Lung (tissue), 12 donors: Measurements from ENCODE around the gene MYD88. TPM values are rescaled to one million over a fixed set of nuclear protein-coding genes. Genes with fewer than 3 reads are reported as not detected.

Experiments used
- ATAC-seq: fragments of 200-7000 bp; cut with Tn5 transposase; one replicate; pipeline ENCODE4 v1.9.1; 2020; ENCODE audit warnings: moderate number of reproducible peaks; ENCODE audit not compliant: insufficient read depth, low FRiP score
- DNase-seq, 3 donors: peaks; one replicate each; pipeline ENCODE4 v3.0.0-alpha.2; 2013 to 2017
- H3K27ac ChIP-seq, 2 donors: one replicate each; pipeline ENCODE4 v1.5.1; 2013; ENCODE audit warnings: mild to moderate bottlenecking in 2 of 2, moderate library complexity in 2 of 2, control low read depth in 1 of 2, inconsistent platforms in 1 of 2, low read depth in 1 of 2, low read length in 1 of 2
- H3K27me3 ChIP-seq, 3 donors: one replicate each; pipeline ENCODE4 v1.5.1; 2013; ENCODE audit warnings: low read length in 2 of 3; ENCODE audit not compliant: control insufficient read depth in 3 of 3, insufficient read depth in 3 of 3
- H3K36me3 ChIP-seq, 4 donors: one replicate each; pipeline ENCODE4 v1.5.1; 2013; ENCODE audit warnings: low read length in 4 of 4, mild to moderate bottlenecking in 1 of 4, moderate library complexity in 1 of 4; ENCODE audit not compliant: control insufficient read depth in 4 of 4, insufficient read depth in 4 of 4
- H3K4me1 ChIP-seq, 5 donors: one replicate each; pipeline ENCODE4 v1.5.1; 2013; ENCODE audit warnings: low read length in 5 of 5, mild to moderate bottlenecking in 2 of 5, moderate library complexity in 1 of 5; ENCODE audit not compliant: control insufficient read depth in 5 of 5, insufficient read depth in 5 of 5
- H3K4me3 ChIP-seq: one replicate; pipeline ENCODE4 v1.5.1; 2013; ENCODE audit warnings: mild to moderate bottlenecking, control low read depth, moderate library complexity
- H3K9ac ChIP-seq, 2 donors: one replicate each; pipeline ENCODE4 v1.5.1; 2013; ENCODE audit warnings: low read length in 2 of 2, control low read depth in 1 of 2; ENCODE audit not compliant: insufficient read depth in 1 of 2
- H3K9me3 ChIP-seq, 4 donors: one replicate each; pipeline ENCODE4 v1.5.1; 2013; ENCODE audit warnings: low read length in 3 of 4, mild to moderate bottlenecking in 1 of 4, moderate library complexity in 1 of 4; ENCODE audit not compliant: control insufficient read depth in 4 of 4, insufficient read depth in 3 of 4
- WGBS, 2 donors: extraction: QIAGEN DNeasy Blood & Tissue Kit; methylation state at CpG; one replicate each; pipeline ENCODE4 v1.1.7; 2013; 5-methylcytosine and 5-hydroxymethylcytosine counted together
- polyA plus RNA-seq, 2 donors: library from polyadenylated mRNA; stranded (reverse); fragments of 200-250 nt; gene quantifications; one replicate each; pipeline ENCODE4 v1.2.1, GENCODE V29; 2013
- total RNA-seq, 2 donors: library from RNA; depleted of rRNA in 1 of 2; stranded (reverse); fragments of >200 nt in 1 of 2; gene quantifications; one replicate each; pipeline ENCODE4 v1.2.1, GENCODE V29; 2014 to 2021
- TF ChIP-seq, protein P1 (sequence below): IDR thresholded peaks from 2 replicates; pipeline ENCODE4 v1.5.1; 2012; ENCODE audit warnings: mild to moderate bottlenecking; ENCODE audit errors: control extremely low read depth, extremely low read depth
- donor health status: control.
- donor health status: control.
- donor health status: Bipolar disorder and iron deficiency.
- donor health status: healthy.
- donor health status: DM: yes; HTN: yes; CAD: no.

MYD88 gene
- total and polyA plus RNA-seq, 4 donors, result 32.5 to 145 (median 60.3) TPM

DNA sequence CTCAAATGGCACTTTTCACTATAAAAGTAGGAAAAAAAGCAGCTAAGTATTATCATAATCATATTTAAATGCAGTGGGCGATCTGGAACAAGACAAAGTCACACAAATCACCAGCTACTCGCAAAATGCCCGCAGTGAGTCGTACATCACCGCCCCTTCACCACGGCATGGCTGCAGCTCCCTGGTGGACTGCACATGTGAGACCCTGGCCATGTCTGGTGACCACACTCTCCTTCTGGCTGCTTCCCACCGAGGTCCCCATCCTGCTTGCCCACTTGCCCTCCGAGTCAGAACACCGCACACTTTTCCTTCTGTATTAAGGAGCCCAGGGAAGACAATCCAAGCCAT is 40.1 kb upstream of the MYD88 start:
- ATAC-seq (no peak), DNase-seq (peak in 1 of 3 donors; percentile 2)
- no peaks in the 10 kb centered on the region for H3K4me1 ChIP-seq
- no peak overlapping the region for H3K27ac ChIP-seq
- no peaks in the 10 kb centered on the region for H3K36me3 ChIP-seq
- 91% methylated on average over 9 of the region's 9 CpGs for WGBS, 2 donors
- TF ChIP-seq, protein P1, sequence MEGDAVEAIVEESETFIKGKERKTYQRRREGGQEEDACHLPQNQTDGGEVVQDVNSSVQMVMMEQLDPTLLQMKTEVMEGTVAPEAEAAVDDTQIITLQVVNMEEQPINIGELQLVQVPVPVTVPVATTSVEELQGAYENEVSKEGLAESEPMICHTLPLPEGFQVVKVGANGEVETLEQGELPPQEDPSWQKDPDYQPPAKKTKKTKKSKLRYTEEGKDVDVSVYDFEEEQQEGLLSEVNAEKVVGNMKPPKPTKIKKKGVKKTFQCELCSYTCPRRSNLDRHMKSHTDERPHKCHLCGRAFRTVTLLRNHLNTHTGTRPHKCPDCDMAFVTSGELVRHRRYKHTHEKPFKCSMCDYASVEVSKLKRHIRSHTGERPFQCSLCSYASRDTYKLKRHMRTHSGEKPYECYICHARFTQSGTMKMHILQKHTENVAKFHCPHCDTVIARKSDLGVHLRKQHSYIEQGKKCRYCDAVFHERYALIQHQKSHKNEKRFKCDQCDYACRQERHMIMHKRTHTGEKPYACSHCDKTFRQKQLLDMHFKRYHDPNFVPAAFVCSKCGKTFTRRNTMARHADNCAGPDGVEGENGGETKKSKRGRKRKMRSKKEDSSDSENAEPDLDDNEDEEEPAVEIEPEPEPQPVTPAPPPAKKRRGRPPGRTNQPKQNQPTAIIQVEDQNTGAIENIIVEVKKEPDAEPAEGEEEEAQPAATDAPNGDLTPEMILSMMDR, result no peak
- H3K27me3 ChIP-seq, result no peaks in the 10 kb centered on the region
- no peaks in the 10 kb centered on the region for H3K9me3 ChIP-seq
- H3K4me3 ChIP-seq, result no peak overlapping the region
- H3K9ac ChIP-seq, result no peak overlapping the region

DNA sequence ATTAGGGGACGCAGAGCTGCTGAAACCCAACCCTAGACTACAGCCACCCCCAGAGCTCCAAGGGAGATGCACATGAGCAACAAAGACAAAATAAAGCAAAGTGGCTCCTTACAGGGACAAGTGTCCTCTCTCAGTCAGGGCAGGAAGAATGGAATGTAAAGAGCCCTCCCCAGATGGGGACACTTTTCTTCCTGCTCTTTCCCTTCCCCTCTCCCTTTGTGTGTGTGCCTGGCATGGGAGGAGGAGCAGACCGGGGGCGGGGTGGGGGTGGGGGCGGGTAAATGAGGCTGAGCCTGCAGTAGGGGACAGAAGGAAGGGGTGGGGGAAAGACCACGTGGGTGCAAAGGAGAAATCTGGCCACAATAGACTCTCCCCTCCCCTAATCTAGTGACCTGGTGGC is 38.9 kb upstream of the MYD88 start:
- no peak overlapping the region for H3K27ac ChIP-seq
- no peak overlapping the region for H3K9ac ChIP-seq
- no peaks in the 10 kb centered on the region for H3K36me3 ChIP-seq
- DNase-seq (peak in 1 of 3 donors; percentile 6), ATAC-seq (peak; percentile 22)
- no peaks in the 10 kb centered on the region for H3K4me1 ChIP-seq
- H3K4me3 ChIP-seq, result no peak overlapping the region
- TF ChIP-seq, protein P1, result no peak
- no peaks in the 10 kb centered on the region for H3K9me3 ChIP-seq
- no peaks in the 10 kb centered on the region for H3K27me3 ChIP-seq
- 34 to 59% methylated on average over 5 of the region's 5 CpGs for WGBS, 2 donors

DNA sequence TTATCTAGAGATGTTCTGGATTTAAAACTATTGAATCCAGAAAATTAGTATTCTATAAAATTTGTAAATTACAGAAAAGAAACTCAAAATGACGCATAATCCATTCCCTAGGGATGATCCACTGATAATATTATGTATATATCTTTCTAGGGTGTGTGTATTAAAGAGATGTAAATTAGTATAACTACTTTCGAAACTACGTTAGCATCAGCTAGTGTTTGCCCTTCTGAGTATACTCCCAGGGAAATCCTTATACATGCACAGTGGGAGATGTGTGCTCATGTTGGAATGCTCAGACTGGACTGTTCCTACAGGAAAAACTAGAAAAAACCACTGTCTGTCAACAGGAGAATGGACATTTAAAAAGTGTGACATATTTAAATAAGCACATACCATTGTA is 38.0 kb upstream of the MYD88 start:
- no peaks in the 10 kb centered on the region for H3K27me3 ChIP-seq
- TF ChIP-seq, protein P1, result no peak
- H3K9ac ChIP-seq, result no peak overlapping the region
- H3K4me3 ChIP-seq, result no peak overlapping the region
- no peaks in the 10 kb centered on the region for H3K4me1 ChIP-seq
- peaks cover 0 to 1% (median 0%) of the 10 kb centered on the region in 4 donors for H3K9me3 ChIP-seq
- ATAC-seq, result no peak
- no peak for DNase-seq
- WGBS, 2 donors, result 80 to 93% methylated on average over 3 of the region's 3 CpGs
- H3K36me3 ChIP-seq, result no peaks in the 10 kb centered on the region
- H3K27ac ChIP-seq, result no peak overlapping the region

DNA sequence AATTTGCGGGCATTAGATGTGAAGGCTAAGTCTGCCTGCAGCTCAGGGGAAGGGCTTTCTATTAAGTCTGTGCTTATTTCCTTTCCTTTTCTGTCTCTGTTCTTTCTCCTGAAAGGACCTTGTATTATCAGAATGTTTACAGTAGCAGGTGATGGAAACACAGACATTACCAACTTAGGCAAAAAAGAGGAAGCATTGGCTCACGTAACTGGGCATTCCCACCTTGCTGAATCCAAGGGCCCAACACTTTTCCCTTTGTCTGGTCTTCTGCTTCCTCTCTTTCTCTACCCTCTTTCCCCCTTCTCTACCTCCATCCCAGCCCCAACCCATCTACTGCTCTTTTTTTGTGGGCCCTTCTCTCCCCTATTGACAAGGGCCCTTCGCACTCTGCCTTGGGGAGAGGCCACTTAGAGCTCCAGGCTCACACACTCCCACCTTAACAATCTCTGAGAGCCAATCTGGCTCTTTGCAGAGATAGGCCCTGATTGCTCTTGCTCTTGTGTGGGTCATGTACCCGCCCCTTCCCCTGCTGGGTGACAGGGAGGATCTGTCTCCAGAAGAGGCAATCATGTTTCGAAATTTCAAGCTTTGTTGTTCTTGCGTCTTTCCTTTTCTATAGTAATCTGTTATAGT is 36.5 kb upstream of the MYD88 start:
- Histone ChIP-seq H3K27ac (peak overlapping the region in 1 of 2 donors; percentile 39), H3K9me3 (peaks cover 0 to 4% (median 0%) of the 10 kb centered on the region in 4 donors), H3K9ac (no peak overlapping the region), H3K4me1 (no peaks in the 10 kb centered on the region), H3K4me3 (no peak overlapping the region), H3K36me3 (no peaks in the 10 kb centered on the region), H3K27me3 (no peaks in the 10 kb centered on the region)
- 60 to 62% methylated on average over 6 of the region's 6 CpGs for WGBS, 2 donors
- no peak for ATAC-seq
- peak in 2 of 3 donors; percentile 10 to 18 for DNase-seq
- TF ChIP-seq, protein P1, result no peak
